ENCODE results near the gene KAT6B.

Gene KAT6B

GRCh38 chr10:74994854-74995253 lies 168.5 kb downstream of the KAT6B start:
- DNase-seq, result no peak

DNA sequence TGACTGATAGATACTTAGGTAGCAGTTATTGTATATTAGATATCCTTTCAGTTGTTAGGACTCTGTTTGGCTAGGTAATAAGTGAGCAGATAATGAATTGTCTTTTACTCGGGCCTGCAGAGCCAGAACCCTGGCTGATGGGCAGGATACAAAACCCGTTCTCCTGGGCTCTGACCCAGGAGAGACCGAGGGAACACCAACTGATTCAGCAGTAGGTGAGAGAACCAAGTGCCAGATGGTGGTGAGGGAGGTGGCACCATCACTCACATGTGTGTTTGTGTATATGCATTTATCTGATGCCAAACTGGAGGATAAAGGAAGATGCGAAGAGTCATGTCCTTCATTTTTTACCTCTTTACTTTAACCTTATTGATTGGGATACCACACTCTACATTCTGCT lies 169.4 kb downstream of the KAT6B start:
- no peak for DNase-seq

- no peak for DNase-seq
These were observed 170.8 kb downstream of the KAT6B start for GRCh38 chr10:74997163-74997562.

DNA sequence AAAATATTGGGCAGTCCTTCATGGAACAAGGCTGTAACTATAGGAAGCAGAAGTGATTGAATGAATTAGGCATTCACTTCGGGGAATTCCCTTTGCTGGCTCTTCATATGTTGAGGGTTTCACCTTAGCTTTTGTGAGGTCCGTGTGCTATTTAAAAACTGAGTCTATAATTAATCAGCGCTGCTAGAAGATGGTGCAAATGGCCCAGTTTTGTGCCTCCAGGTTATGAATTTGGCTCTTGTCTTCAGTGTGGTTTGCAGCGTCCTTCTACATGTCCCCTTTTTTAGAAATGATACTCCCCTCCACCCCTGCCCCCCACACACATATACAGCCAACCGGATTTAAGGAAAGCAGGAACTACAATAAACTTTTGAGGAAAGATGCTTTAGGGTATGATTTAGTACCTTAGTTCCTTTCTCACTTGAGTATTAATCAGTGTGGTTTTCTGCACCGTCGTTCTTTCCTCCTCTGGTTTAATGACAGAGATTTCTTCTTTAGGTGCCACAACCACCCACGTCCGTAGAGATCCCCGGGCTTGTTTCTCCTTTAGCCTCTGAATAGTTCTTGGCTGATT lies 174.4 kb downstream of the KAT6B start:
- DNase-seq, result no peak

GRCh38 chr10:75001715-75002350 lies 175.4 kb downstream of the KAT6B start:
- no peak for DNase-seq

DNA sequence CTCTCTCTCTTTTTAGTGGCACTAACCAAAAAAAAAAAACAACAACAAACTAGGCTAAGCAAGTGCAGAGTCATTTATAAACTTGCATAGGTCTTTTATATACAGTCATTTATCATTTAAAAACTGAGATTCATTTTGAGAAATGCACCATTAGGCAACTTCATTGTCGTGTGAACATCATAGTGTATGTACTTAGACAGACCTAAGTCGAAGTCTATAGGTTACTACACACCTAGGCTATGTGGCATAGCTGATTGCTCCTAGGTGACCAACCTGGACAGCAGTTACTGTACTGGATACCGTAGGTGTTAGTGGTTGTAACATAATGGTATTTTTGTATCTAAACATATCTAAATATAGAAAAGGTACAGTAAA lies 175.9 kb downstream of the KAT6B start:
- no peak for DNase-seq

GRCh38 chr10:75002967-75003594 lies 176.7 kb downstream of the KAT6B start:
- DNase-seq, result no peak

- no peak for DNase-seq
These were observed 177.5 kb downstream of the KAT6B start for GRCh38 chr10:75003891-75004290.

DNA sequence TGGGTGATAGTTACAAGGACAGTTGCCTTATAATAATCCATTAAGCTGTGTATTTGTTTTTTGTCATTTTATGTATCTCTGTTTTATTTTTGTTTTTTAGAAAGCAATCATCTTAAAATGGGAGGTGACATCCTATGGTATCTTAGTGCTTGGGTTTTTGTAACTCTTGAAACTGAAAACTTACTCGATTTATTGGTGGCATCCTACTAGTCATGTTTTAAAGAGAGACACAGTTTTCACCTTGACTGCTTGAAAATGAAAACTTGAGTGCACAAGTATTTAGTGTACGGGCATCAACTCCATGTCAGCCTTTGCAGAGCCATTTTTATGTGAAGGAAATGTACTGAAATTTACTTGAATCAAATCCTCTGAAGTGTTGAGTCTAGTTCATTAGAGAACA lies 181.2 kb downstream of the KAT6B start:
- no peak for DNase-seq

GRCh38 chr10:75008952-75009351 lies 182.6 kb downstream of the KAT6B start:
- DNase-seq, result no peak

DNA sequence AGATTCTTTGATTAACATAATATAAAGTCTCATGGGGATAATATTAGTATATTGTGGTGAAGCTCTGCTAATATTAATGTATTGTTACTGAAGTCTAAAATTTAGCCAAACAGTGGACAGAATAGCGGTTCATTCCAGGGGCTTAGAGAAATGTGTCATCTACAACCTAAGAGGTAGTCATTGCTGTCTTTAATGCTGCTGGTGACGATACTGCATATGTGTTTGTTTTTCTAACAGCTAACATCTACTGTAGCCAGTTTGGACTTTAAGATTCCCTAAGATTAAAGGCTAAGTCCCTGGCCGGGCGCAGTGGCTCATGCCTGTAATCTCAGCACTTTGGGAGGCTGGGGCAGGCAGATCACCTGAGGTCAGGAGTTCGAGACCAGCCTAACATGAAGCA lies 183.0 kb downstream of the KAT6B start:
- no peak for DNase-seq

- no peak for DNase-seq
These were observed 184.0 kb downstream of the KAT6B start for GRCh38 chr10:75010373-75010772.

DNA sequence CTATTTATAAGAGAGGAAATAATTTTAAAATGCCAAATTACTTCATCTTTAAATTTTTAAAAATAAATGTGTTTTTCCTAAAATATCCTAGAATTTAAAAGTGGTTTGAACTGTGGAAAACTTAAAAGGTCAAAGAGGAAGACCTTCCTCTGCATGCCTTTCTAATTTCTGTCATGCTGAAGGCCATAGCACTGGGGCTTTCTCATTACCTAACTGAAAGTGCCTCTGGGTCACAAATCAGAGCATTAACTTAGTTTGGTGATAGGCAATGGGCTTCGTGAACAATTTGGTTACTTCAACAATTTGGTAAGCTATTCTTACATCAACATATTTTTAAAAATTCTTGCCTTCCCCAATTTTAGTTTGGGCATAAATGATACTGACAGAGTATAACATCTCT lies 184.8 kb downstream of the KAT6B start:
- no peak for DNase-seq

- DNase-seq, result no peak
These were observed 186.1 kb downstream of the KAT6B start for GRCh38 chr10:75012471-75012870.

GRCh38 chr10:75013007-75013406 lies 186.6 kb downstream of the KAT6B start:
- DNase-seq, result no peak

DNA sequence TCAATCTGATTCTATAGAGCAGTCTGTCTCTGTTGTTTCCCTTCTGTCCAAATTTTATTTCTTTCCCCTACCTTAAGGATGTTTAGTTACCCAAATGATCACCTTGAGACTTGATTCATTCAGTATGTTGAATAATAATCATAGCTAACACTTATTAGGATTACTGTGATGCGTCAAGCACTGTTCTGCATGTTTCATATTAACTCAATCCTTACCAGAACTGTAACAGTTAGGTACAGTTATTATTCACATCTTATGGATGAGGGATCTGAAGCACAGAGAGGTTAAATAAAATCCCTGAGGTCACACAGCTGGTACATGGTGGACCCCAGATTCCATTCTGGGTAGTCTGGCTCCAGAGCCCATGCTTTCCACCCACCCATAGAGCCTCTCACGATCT lies 187.1 kb downstream of the KAT6B start:
- DNase-seq, result no peak

DNA sequence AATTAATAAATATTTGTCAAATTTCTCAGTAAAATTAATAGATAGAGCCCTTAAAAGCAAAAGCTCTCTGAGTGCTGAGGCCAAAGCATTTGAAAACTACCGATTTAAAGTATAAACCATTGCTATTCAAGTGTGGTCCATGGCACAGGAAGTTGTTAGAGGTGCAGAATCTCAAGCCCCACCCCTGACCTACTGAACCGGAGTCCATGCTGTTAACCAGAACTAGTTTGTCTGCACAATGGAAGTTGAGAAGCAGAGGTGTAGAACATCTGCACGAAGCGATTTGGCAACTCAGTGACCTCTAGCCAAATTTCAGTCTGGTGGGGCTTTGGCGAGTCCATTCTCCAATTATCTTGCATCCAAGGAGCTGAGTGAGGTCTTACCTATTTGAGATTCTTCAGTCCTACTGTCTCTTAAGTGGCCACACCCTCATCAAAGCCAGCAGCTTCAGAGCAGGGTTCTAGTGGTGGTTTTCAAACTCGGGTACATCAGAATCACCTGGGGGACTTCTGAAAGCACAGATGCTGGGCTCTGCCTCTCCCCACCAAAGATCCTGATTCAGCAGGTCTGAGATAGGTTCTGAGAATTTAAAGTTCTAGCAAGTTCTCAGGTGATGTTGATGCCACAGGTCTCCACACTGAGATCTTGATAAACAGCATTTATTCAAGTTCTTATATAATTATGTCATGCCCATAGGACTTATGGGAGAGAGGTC lies 188.3 kb downstream of the KAT6B start:
- DNase-seq, result no peak

DNA sequence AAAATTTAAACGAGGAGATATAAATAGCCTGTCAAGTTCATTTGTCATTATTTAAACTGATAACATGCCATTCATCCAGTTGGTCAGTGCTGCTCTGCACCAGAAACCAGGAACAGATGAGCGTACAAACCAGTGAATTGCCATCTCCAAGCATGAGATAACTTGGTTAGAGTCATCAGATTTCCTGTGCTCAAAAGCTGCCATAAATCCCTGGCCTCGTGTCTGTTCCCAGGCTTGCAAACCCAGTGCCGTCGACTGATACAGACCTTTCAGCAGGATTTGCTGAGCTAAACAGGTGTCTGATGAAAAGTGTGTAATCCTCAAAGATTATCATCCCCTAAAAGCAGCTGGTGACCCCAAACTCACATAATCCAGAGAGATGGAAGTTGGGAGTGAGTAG lies 189.0 kb downstream of the KAT6B start:
- no peak for DNase-seq

GRCh38 chr10:75016325-75016724 lies 189.9 kb downstream of the KAT6B start:
- no peak for DNase-seq

- no peak for DNase-seq
These were observed 191.9 kb downstream of the KAT6B start for GRCh38 chr10:75018251-75018650.

- no peak for DNase-seq
These were observed 192.4 kb downstream of the KAT6B start for GRCh38 chr10:75018686-75019307.

DNA sequence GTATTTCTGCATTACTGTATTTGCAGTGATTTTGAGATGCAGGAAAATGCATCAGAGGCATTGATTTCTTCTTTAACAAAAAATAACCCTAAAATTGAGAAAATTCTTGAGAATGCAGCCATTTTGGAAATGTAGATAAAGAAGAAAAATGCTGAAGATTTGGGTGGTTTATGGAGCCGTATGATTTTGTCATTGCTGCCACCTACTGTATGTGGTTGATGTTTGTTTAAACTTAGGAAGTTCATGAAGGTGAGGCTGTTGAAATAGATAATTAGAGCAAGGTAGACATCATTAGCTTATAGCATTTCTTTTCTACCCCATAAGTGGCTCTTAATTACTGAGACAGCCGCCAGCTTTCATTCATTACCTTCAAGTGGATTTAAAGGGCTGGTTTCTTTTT lies 193.0 kb downstream of the KAT6B start:
- peak; percentile 9 for DNase-seq

DNA sequence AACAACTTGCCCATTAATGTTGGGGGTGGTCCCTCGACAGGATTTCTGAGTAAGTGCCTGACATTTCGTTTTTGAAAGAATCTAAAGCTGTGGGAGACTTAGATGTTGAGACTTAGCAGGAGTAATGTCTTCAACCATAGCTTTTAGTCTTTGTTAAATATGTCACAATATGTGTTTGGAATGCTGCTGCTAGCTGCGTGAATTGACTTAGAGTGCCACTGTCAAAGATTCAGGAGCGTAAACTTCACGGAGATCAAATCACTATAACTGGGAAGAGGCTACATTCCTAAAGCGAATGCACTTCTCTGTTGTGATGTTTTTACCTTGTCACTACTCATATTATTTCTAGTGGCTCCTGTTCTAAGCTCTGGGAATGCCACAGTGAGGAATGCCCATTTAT lies 193.8 kb downstream of the KAT6B start:
- no peak for DNase-seq

Data from GDM1 (cell line).